ENCODE results near the gene MDK.

The MDK gene

GRCh38 chr11:46348566-46349401 is 32.7 kb upstream of the MDK start:
- DNase-seq (ENCODE audit: low spot score), result no peak

GRCh38 chr11:46350695-46351094 is 30.8 kb upstream of the MDK start:
- no peak for DNase-seq (ENCODE audit: low spot score)

DNA sequence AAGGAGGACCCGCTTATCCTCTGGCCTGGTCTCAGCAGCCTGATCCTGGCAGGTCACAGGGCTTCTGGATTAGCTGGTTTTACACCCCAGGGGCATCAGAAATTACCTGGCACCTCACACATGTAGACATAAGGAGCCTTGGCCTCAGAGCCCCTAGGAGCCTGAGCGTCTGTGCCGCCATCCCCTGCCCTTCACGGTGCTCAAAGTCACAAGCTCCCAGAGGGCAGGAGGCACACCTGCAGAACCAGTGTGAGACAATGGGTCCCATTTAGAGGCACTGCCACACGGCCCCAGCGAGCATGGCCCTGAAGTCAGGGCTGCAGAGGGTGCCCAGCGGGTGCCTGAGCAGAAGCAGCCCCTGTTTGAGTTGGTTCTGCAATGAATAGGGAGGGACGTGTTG is 30.3 kb upstream of the MDK start:
- DNase-seq (ENCODE audit: low spot score), result no peak

- DNase-seq (ENCODE audit: low spot score), result no peak
Measured at GRCh38 chr11:46351606-46352005, 29.9 kb upstream of the MDK start.

GRCh38 chr11:46352063-46352841 is 29.2 kb upstream of the MDK start:
- DNase-seq (ENCODE audit: low spot score), result peak; percentile 46

DNA sequence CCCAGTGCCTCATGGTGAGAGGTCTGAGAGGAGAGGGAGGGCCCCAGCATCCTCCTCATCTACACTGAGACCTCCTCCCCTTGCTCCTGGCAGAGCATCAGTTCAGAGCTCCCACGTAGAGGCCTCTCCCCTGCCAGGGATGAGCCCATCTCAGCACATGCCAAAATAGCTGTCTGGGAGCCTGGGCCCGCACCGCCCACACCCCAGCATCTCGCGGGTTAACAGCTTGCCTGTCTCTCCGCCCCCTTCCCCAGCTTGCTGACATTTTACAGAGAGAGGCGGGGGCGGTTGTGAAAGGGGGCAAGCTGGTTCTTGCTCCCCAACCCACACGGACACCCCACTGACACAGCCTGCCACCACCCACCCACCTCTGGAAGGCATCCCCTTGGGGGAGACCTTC is 27.8 kb upstream of the MDK start:
- DNase-seq (ENCODE audit: low spot score), result no peak

GRCh38 chr11:46356924-46357482 is 24.5 kb upstream of the MDK start:
- DNase-seq (ENCODE audit: low spot score), result no peak

GRCh38 chr11:46357483-46357936 is 24.0 kb upstream of the MDK start:
- no peak for DNase-seq (ENCODE audit: low spot score)

DNA sequence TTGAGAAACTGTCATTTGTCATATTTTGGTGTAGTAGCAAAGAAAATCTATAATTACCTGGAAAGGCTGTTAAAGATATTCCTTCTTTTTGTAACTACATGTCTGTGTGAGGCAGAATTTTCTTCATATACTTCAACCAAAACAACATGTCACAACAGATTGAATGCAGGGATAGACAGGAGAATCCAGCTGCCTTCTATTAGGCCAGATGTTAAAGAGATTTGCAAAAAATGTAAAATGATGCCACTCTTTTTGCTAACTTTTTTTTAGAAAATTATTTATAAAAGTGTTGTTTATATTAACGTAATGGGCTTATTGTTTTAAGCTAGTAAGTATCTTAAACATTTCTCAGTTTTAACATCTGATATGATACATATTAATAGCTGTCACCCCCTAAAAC is 21.5 kb upstream of the MDK start:
- DNase-seq (ENCODE audit: low spot score), result no peak

- DNase-seq (ENCODE audit: low spot score), result no peak
Measured at GRCh38 chr11:46360878-46361277, 20.6 kb upstream of the MDK start.

GRCh38 chr11:46361283-46362155 is 19.9 kb upstream of the MDK start:
- DNase-seq (ENCODE audit: low spot score), result no peak

DNA sequence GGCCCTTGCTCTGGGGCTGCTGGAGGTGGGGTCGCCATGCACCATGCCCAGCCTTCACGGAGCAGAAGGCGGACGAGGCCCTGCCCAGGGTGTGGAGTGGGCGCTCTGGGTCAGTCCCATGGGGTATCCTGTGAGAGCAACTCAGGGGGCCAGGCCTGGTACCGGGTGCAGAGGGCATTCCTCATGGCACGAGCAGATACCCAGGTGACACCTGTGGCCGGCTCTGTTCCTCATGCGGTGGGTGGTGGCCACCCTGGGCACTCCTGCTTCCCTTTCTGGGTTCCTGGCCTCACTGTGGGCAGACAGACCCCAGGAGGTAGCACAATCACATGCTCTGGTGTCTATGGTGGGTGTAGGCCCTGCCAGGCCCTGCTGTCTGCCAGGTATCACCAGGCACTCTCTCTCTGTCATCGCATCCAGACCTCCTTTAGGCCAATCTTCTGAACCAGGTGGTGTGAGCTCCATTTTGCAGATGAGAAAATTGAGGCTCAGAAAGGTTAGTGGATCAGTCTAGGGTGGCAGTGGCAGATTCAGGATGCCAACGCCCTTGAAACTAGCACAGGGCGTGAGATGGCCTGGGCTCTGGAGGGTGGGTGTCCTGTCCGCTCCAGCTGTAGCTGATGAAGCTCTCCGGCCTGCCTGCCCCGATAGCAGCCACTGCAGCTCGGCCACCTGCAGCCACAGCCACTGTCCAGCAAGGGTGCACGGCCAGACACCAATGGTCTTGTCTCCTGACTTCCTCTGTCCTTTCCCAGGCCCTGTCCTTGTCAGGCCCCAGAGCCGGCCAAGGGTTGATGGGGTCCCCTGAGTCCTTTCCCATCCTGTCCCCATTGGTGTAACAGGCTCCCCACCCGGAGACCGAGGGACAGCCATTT is 19.1 kb upstream of the MDK start:
- DNase-seq (ENCODE audit: low spot score), result no peak

DNA sequence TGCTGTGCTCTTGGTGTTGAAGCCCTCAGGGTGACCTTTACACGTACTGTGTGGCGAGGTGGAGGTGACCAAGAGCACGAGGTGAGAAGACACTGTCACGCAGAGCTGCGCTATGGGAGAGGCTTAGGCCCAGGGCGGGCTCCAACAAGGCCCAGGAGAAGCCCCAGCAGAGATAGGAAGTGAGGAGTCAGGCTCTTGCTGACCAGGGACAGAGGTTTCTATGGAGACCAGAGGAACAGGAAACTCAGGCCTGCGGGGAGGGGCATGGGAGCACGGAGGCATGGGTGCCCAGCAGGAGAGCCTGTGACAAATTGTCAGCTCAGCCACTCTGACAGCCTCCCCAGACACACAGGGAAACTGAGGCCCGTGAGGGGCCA is 18.4 kb upstream of the MDK start:
- DNase-seq (ENCODE audit: low spot score), result no peak

- no peak for DNase-seq (ENCODE audit: low spot score)
Measured at GRCh38 chr11:46363455-46364005, 17.9 kb upstream of the MDK start.

DNA sequence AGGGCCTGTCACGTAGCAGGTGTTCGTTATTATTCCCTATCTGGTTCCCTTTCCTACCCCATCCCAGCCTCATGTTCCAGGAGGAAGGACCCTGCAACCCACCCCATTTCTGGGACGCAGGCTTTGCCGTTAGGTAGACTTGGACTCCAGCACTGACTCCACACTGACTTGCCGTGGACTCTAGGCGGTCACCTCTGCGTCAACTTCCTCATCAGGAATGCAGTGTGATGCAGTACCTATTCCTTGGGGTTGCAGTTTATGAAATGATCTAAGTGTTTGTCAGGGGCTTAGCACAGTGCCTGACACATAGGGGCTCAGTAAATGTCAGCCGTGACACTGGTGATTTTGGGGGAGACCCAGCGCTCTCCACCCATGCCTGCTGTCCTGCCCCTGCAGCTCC is 17.4 kb upstream of the MDK start:
- no peak for DNase-seq (ENCODE audit: low spot score)

DNA sequence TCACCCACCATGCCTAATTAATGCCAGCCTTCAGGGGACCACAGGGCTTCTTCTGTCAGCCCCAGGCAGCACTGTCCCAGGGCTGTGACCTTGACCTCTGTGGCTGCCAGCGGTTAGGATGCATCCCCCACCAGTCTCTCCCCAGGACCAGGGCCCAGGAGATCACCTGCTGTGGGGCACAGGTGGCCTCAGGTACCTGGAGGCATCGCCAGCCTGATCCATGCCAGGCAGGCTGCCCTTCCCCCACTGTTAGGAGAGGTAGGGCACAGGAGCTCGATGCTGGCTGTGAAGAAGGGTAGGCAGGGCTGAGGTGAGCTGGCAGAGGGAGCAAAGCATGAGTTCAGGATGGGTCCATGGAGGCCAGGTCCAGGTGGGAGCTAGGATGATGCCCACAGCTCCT is 16.7 kb upstream of the MDK start:
- no peak for DNase-seq (ENCODE audit: low spot score)

GRCh38 chr11:46366260-46366659 is 15.2 kb upstream of the MDK start:
- no peak for DNase-seq (ENCODE audit: low spot score)

- DNase-seq (ENCODE audit: low spot score), result no peak
Measured at GRCh38 chr11:46366661-46367161, 14.8 kb upstream of the MDK start.

GRCh38 chr11:46367244-46367915 is 14.1 kb upstream of the MDK start:
- DNase-seq (ENCODE audit: low spot score), result peak; percentile 67

DNA sequence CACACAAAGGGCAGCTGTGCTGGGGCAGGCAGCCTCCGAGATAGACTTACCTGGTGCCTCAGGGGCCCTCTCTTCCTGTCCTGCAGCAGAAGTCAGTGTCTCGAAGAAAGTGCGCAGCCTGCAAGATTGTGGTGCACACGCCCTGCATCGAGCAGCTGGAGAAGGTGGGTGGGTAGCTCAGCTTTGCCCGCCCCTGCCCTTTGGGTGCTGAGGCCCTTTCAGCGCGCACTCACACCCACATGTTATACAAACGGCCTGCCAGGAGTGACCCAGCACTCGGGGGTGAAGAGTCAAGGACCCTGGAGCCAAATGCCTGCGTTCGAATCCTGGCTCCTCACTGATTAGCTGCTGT is 13.6 kb upstream of the MDK start:
- DNase-seq (ENCODE audit: low spot score), result no peak
